Upper lobe of left lung (tissue), 4 donors: ENCODE data around the gene DBET.
"Not testable (repeated sequence)": the region's sequence is repeated elsewhere in the genome, so short reads cannot be mapped to it uniquely, and the experiment has no call there.

ENCODE experiments used
- EP300 ChIP-seq, 4 donors: sonication (generic); formaldehyde crosslinking; IDR thresholded peaks; one replicate each; pipeline ENCODE4 v1.5.1; 2017; ENCODE audit warnings: antibody characterized with exemption in 4 of 4, control low read depth in 2 of 4
- POLR2AphosphoS5 ChIP-seq, 2 donors: sonication (generic); formaldehyde crosslinking; IDR thresholded peaks; one replicate each; pipeline ENCODE4 v1.5.1; 2017; ENCODE audit warnings: antibody characterized with exemption in 2 of 2
- TF ChIP-seq, protein P1 (sequence below), 6 experiments: fragments of 450-650 bp in 4 of 6; fragments of 200-600 bp in 2 of 6; sonication (generic) in 2 of 6; IDR thresholded peaks; one replicate each; pipeline ENCODE4 v1.5.1; 2016 to 2019; ENCODE audit warnings: antibody characterized with exemption in 6 of 6

GRCh38 chr4:190108756-190109155 is 44.5 kb downstream of the DBET start:
- not testable (repeated sequence) for TF ChIP-seq EP300, POLR2AphosphoS5 (IDR thresholded peaks at IDR 0.05)
- TF ChIP-seq, protein P1, sequence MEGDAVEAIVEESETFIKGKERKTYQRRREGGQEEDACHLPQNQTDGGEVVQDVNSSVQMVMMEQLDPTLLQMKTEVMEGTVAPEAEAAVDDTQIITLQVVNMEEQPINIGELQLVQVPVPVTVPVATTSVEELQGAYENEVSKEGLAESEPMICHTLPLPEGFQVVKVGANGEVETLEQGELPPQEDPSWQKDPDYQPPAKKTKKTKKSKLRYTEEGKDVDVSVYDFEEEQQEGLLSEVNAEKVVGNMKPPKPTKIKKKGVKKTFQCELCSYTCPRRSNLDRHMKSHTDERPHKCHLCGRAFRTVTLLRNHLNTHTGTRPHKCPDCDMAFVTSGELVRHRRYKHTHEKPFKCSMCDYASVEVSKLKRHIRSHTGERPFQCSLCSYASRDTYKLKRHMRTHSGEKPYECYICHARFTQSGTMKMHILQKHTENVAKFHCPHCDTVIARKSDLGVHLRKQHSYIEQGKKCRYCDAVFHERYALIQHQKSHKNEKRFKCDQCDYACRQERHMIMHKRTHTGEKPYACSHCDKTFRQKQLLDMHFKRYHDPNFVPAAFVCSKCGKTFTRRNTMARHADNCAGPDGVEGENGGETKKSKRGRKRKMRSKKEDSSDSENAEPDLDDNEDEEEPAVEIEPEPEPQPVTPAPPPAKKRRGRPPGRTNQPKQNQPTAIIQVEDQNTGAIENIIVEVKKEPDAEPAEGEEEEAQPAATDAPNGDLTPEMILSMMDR (IDR thresholded peaks at IDR 0.05) = not testable (repeated sequence)
